Body of pancreas (tissue), 4 donors: ENCODE results near the gene TLCD3B. TPM values are rescaled to one million over a fixed set of nuclear protein-coding genes. Genes with fewer than 3 reads are reported as not detected.

Experiments used
- ATAC-seq: fragments of 150-250 bp; one replicate; pipeline ENCODE4 v1.9.1; 2016
- DNase-seq, 4 donors: peaks; one replicate each; pipeline ENCODE4 v3.0.0-alpha.2; 2019
- H3K27ac ChIP-seq, 4 donors: fragments of 200-600 bp; sonication (generic); 1 replicate in 3 of 4; 2 replicates in 1 of 4; pipeline versions ENCODE4 v1.5.1 to v1.6.1; 2016 to 2019; ENCODE audit warnings: mild to moderate bottlenecking in 1 of 4, mixed read lengths in 1 of 4, moderate library complexity in 1 of 4
- H3K27me3 ChIP-seq, 2 donors: fragments of 200-600 bp; sonication (generic); one replicate each; pipeline ENCODE4 v1.6.0; 2016; ENCODE audit warnings: mild to moderate bottlenecking in 1 of 2
- H3K36me3 ChIP-seq, 2 donors: fragments of 200-600 bp; sonication (generic); replicated peaks in 1 of 2; 2 replicates each; pipeline ENCODE4 v1.5.1; 2016; ENCODE audit warnings: low read depth in 2 of 2; ENCODE audit not compliant: insufficient read depth in 1 of 2
- H3K4me1 ChIP-seq: fragments of 200-600 bp; sonication (generic); one replicate; pipeline ENCODE4 v1.6.0; 2016
- H3K4me3 ChIP-seq, 2 donors: fragments of 200-600 bp; sonication (generic); 1 replicate in 1 of 2; 2 replicates in 1 of 2; pipeline ENCODE4 v1.5.1; 2016 to 2019
- H3K9me3 ChIP-seq, 3 donors: fragments of 200-600 bp; sonication (generic); 1 replicate in 2 of 3; 2 replicates in 1 of 3; pipeline ENCODE4 v1.5.1; 2016
- POLR2A ChIP-seq, 3 donors: fragments of 450-650 bp; IDR thresholded peaks; one replicate each; pipeline ENCODE4 v1.6.1; 2016; ENCODE audit warnings: antibody characterized with exemption in 3 of 3, mild to moderate bottlenecking in 2 of 3
- WGBS, 2 donors: methylation state at CpG; one replicate each; pipeline ENCODE4 v1.1.5; 2017; 5-methylcytosine and 5-hydroxymethylcytosine counted together
- intact Hi-C: fragments of 100-400 bp; cut with DNase I; formaldehyde crosslinking; loops from one replicate; pipeline ENCODE4 v1.15.1; 2023
- total RNA-seq, 2 donors: library from RNA; depleted of rRNA; stranded (reverse); fragments of >200 nt; gene quantifications; one replicate each; pipeline ENCODE4 v1.1.0, GENCODE V29; 2016
- TF ChIP-seq, protein P1 (sequence below), 7 experiments: fragments of 450-650 bp in 4 of 7; fragments of 200-600 bp in 3 of 7; sonication (generic) in 3 of 7; IDR thresholded peaks; one replicate each; pipeline ENCODE4 v1.5.1; 2016 to 2019; ENCODE audit warnings: antibody characterized with exemption in 7 of 7

Gene TLCD3B
- total RNA-seq, 2 donors from 2014 or later = not detected

DNA sequence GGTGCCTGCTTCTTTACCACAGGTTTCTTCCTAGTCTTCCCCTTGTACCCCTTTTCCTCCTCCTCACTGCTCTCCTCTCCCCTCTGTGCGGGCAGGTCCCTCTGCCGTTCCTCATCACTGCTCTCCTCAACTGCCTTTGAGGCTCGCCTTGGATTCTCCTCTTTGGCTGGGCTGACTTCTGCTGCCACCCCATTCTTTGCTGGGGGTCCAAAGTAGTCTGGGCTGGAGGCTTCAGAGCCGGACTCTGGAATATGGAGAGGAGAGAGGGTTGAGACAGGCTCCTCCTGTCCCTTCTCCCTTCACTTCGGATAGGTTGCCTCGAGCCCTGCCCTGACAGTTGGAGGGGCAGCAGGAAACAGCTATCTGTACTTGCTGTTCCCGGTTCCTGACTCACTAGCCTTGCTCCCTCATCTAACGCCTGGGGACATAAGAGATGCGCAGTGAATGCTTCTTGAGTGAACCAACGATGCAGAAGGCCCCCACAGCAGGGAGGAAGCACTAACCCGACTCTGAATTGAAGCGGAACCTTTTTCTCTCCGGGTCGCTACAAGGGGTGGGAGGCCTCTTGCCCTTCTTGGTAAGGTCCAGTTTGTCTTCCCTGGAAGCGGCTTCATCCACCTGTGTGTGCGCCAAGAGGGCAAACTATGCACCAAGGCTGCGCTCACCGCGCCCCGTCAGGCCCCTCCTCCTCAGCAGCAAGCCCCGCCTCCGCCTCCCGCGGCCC, 36.3 kb downstream of the TLCD3B start:
- peak overlapping the region; percentile 89 to 99 (median 93) for H3K27ac ChIP-seq
- H3K36me3 ChIP-seq = peaks cover 0 to 5% of the 10 kb centered on the region in 2 donors
- H3K9me3 ChIP-seq = no peaks in the 10 kb centered on the region
- H3K4me1 ChIP-seq = peaks cover 26% of the 10 kb centered on the region
- H3K27me3 ChIP-seq = no peaks in the 10 kb centered on the region
- intact Hi-C loops = no loop called here
- DNase-seq (peak; percentile 73 to 75 (median 74)), ATAC-seq (peak; percentile 53)
- TF ChIP-seq POLR2A (IDR thresholded peaks at IDR 0.05) = no peak
- TF ChIP-seq, protein P1, sequence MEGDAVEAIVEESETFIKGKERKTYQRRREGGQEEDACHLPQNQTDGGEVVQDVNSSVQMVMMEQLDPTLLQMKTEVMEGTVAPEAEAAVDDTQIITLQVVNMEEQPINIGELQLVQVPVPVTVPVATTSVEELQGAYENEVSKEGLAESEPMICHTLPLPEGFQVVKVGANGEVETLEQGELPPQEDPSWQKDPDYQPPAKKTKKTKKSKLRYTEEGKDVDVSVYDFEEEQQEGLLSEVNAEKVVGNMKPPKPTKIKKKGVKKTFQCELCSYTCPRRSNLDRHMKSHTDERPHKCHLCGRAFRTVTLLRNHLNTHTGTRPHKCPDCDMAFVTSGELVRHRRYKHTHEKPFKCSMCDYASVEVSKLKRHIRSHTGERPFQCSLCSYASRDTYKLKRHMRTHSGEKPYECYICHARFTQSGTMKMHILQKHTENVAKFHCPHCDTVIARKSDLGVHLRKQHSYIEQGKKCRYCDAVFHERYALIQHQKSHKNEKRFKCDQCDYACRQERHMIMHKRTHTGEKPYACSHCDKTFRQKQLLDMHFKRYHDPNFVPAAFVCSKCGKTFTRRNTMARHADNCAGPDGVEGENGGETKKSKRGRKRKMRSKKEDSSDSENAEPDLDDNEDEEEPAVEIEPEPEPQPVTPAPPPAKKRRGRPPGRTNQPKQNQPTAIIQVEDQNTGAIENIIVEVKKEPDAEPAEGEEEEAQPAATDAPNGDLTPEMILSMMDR (IDR thresholded peaks at IDR 0.05) = no peak
- WGBS, 2 donors = 16 to 18% methylated on average over 17 to 24 of the region's 24 CpGs
- H3K4me3 ChIP-seq = peak overlapping the region; percentile 48 to 76

DNA sequence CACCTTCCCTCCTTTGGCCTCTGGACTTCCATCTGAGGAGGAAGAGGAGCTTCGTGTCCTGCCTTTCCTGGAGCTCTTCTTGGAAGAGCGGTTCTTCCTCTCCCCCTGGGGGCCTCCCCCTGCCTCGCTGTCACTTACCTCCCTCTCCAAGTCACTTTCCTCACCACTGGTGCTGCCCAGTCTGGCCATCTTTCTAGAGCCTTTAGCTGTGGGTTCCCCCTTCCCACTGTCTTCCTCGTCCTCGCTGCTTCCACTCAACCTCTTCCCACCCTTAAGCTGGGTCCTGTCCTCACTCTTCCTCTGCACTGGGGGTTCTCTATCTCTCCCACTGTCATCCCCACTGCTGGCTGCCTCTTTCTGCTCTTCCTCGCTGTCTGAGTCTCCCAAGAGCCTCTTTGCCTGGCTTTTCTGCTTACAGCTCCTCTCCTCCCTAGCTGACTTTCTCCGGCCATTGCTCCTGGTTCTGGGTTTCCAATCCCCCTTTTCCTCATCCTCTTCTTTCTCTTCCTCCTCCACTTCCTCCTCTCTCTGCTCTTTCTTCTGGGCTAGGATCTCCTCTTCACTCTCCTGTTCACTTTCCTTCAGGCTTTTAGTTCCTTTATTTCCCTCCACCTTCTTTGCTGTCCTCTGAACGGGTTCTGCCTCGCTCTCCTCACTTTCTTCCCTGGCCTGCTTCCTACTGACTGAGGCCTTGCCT, 37.0 kb downstream of the TLCD3B start:
- DNase-seq (no peak), ATAC-seq (no peak)
- WGBS, 2 donors = 87 to 88% methylated on average over 9 of the region's 9 CpGs
- Histone ChIP-seq H3K4me1 (peaks cover 26% of the 10 kb centered on the region), H3K27ac (peak overlapping the region in 3 of 4 donors; percentile 89 to 99 (median 96)), H3K4me3 (no peak overlapping the region), H3K9me3 (no peaks in the 10 kb centered on the region), H3K27me3 (no peaks in the 10 kb centered on the region), H3K36me3 (peaks cover 0 to 5% of the 10 kb centered on the region in 2 donors)
- no peak for TF ChIP-seq POLR2A (IDR thresholded peaks at IDR 0.05)
- TF ChIP-seq, protein P1 (IDR thresholded peaks at IDR 0.05) = no peak
- intact Hi-C loops = no loop called here

DNA sequence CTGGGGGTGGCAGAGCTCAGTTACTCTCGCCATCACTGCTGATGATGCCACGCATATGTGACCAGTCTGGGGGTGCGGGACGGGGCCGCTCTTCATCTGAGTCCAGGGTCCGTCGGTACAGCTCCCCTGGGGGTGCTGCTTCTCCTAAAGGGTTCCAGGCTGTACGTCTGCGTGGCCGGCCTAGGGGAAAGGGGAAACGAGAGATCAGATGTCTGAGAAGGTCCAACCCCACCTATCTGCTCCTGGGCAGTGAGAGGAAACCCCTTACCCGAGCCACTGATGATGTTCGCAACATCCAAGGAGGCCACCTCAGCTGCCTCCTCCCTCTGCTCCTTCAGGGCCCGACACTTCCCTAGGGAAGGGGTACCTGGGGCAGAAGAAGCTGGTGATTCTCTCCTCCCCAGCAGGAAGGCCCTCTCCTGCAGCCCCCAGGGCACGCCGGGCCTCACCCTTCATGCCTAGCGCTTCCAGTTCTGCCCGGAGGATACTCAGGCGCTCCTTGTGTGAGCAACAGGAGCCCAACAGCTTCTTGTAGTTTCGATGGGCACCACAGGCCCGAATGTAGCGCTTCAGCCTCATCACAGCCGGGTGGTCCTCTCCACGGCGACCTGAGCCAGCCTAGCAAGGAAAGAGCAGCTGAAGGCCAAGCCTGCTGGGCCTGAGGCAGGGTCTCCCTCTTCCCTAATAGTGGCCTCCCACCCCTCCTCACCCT, 37.7 kb downstream of the TLCD3B start:
- intact Hi-C loops = no loop called here
- H3K9me3 ChIP-seq = no peaks in the 10 kb centered on the region
- no peak overlapping the region for H3K27ac ChIP-seq
- ATAC-seq (no peak), DNase-seq (no peak)
- H3K27me3 ChIP-seq = no peaks in the 10 kb centered on the region
- peaks cover 26% of the 10 kb centered on the region for H3K4me1 ChIP-seq
- 90 to 91% methylated on average over 18 to 25 of the region's 25 CpGs for WGBS, 2 donors
- peaks cover 0 to 3% of the 10 kb centered on the region in 2 donors for H3K36me3 ChIP-seq
- H3K4me3 ChIP-seq = no peak overlapping the region
- TF ChIP-seq, protein P1 (IDR thresholded peaks at IDR 0.05) = no peak
- TF ChIP-seq POLR2A (IDR thresholded peaks at IDR 0.05) = no peak

DNA sequence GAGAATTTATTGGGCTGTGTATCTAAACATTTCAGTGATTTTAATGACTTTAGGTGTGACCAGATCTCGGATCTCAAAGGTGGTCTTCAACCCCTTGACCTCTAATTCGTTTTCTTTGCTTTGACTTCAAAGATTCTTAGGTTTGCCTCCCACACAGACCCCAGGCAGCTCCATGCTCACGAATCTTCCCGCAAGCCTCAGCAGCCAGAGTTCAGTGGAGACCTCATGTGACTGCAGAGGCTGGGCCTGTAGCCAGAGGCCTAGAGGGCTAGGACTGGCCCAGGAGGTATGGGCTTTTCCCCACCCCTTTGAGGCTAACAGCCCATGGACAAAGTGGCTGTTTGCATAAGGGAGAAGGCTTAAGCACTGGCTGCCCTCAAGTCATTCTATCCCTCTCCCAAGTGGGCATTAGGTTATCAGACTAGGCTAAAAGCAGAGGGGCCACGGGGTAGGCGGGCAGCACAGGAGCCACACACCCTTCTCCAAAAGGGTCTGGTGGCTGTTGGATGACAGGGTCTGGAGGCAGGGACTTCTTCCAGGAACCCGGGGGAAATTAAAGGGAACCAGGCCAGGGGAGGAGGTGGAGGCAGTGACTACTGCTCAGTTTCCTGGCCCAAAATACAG, 38.6 kb downstream of the TLCD3B start:
- DNase-seq = no peak
- Histone ChIP-seq H3K27me3 (no peaks in the 10 kb centered on the region), H3K9me3 (no peaks in the 10 kb centered on the region), H3K27ac (no peak overlapping the region), H3K4me1 (peaks cover 23% of the 10 kb centered on the region), H3K36me3 (peaks cover 0 to 5% of the 10 kb centered on the region in 2 donors), H3K4me3 (no peak overlapping the region)
- no peak for ATAC-seq
- intact Hi-C loops = no loop called here
- no peak for TF ChIP-seq POLR2A (IDR thresholded peaks at IDR 0.05)
- TF ChIP-seq, protein P1 (IDR thresholded peaks at IDR 0.05) = no peak
- 62 to 66% methylated on average over 7 of the region's 7 CpGs for WGBS, 2 donors
